Right lung (tissue), 5 donors: ENCODE measurements around the gene PCDHGB6. TPM values are rescaled to one million over a fixed set of nuclear protein-coding genes. Genes with fewer than 3 reads are reported as not detected.

Experiments used
- polyA plus RNA-seq, 5 donors: library from polyadenylated mRNA; unstranded; fragments of 120-200 nt; gene quantifications; one replicate each; pipeline versions ENCODE4 v1.2.1 to v1.2.3, GENCODE V29; 2013; ENCODE audit warnings: inconsistent platforms in 1 of 5, low replicate concordance in 1 of 5; ENCODE audit not compliant: insufficient read length in 5 of 5, insufficient read depth in 1 of 5

Gene PCDHGB6
- polyA plus RNA-seq, 5 donors = 6.4 to 9.3 (median 7.8) TPM

Other genes with a start within 250 kb of the PCDHGB6 start
- 1 to 10 TPM; 3.9 to 6.0 (median 4.7) TPM for gene PCDHB7, start 235.4 kb upstream of the PCDHGB6 start, polyA plus RNA-seq
- gene PCDHB8, start 230.2 kb upstream of the PCDHGB6 start, polyA plus RNA-seq = 1 to 10 TPM; 1.1 to 2.5 (median 2.2) TPM
- 1 to 10 TPM; 4.7 to 6.6 (median 4.9) TPM for gene PCDHB16, start 225.6 kb upstream of the PCDHGB6 start, polyA plus RNA-seq
- gene PCDHB9, start 220.9 kb upstream of the PCDHGB6 start, polyA plus RNA-seq = 1 to 10 TPM; 3.1 to 5.6 (median 4.0) TPM
- gene PCDHB10, start 215.7 kb upstream of the PCDHGB6 start, polyA plus RNA-seq = 1 to 10 TPM; 5.0 to 7.5 (median 6.9) TPM
- 1 to 10 TPM; 1.7 to 4.5 (median 3.3) TPM for gene PCDHB11, start 208.4 kb upstream of the PCDHGB6 start, polyA plus RNA-seq
- gene PCDHB12, start 199.3 kb upstream of the PCDHGB6 start, polyA plus RNA-seq = 1 to 10 TPM; 4.3 to 6.6 (median 5.4) TPM
- gene PCDHB13, start 194.1 kb upstream of the PCDHGB6 start, polyA plus RNA-seq = 1 to 10 TPM; 3.9 to 6.0 (median 5.0) TPM
- gene PCDHB14, start 184.7 kb upstream of the PCDHGB6 start, polyA plus RNA-seq = 10 to 100 TPM in 1 of 5 donors, 1 to 10 TPM in 4; 9.1 to 10.3 (median 9.3) TPM
- gene PCDHB15, start 162.6 kb upstream of the PCDHGB6 start, polyA plus RNA-seq = 10 to 100 TPM in 3 of 5 donors, 1 to 10 TPM in 2; 9.4 to 13.2 (median 10.2) TPM
- under 1 TPM; 0.08 to 0.26 (median 0.17) TPM for gene SLC25A2, start 104.0 kb upstream of the PCDHGB6 start, polyA plus RNA-seq
- 100 to 1,000 TPM; 124 to 151 (median 140) TPM for gene TAF7, start 87.2 kb upstream of the PCDHGB6 start, polyA plus RNA-seq
- gene PCDHGA1, start 77.5 kb upstream of the PCDHGB6 start, polyA plus RNA-seq = 1 to 10 TPM in 1 of 5 donors, under 1 TPM in 4; 0.50 to 1.0 (median 0.72) TPM
- 1 to 10 TPM; 3.0 to 7.3 (median 4.2) TPM for gene PCDHGA2, start 69.3 kb upstream of the PCDHGB6 start, polyA plus RNA-seq
- gene PCDHGA3, start 64.2 kb upstream of the PCDHGB6 start, polyA plus RNA-seq = 1 to 10 TPM; 2.0 to 3.9 (median 2.8) TPM
- gene PCDHGB1, start 57.9 kb upstream of the PCDHGB6 start, polyA plus RNA-seq = 1 to 10 TPM; 1.2 to 1.7 (median 1.7) TPM
- gene PCDHGA4, start 53.0 kb upstream of the PCDHGB6 start, polyA plus RNA-seq = 1 to 10 TPM; 1.9 to 3.3 (median 2.4) TPM
- 1 to 10 TPM; 4.0 to 6.0 (median 4.3) TPM for gene PCDHGB2, start 48.0 kb upstream of the PCDHGB6 start, polyA plus RNA-seq
- 1 to 10 TPM; 2.7 to 4.5 (median 3.7) TPM for gene PCDHGA5, start 43.9 kb upstream of the PCDHGB6 start, polyA plus RNA-seq
- gene PCDHGB3, start 37.8 kb upstream of the PCDHGB6 start, polyA plus RNA-seq = 1 to 10 TPM; 2.0 to 3.0 (median 2.5) TPM
- 1 to 10 TPM; 4.2 to 6.1 (median 4.6) TPM for gene PCDHGA6, start 34.1 kb upstream of the PCDHGB6 start, polyA plus RNA-seq
- gene PCDHGA7, start 25.3 kb upstream of the PCDHGB6 start, polyA plus RNA-seq = 1 to 10 TPM; 1.7 to 2.1 (median 1.9) TPM
- gene PCDHGB4, start 20.3 kb upstream of the PCDHGB6 start, polyA plus RNA-seq = 1 to 10 TPM; 3.1 to 5.0 (median 4.2) TPM
- gene PCDHGA8, start 15.4 kb upstream of the PCDHGB6 start, polyA plus RNA-seq = 1 to 10 TPM in 1 of 5 donors, under 1 TPM in 4; 0.50 to 1.1 (median 0.74) TPM
- 1 to 10 TPM; 6.8 to 8.5 (median 7.7) TPM for gene PCDHGB5, start 10.1 kb upstream of the PCDHGB6 start, polyA plus RNA-seq
- 1 to 10 TPM; 4.4 to 8.3 (median 5.7) TPM for gene PCDHGA9, start 5.2 kb upstream of the PCDHGB6 start, polyA plus RNA-seq
- gene PCDHGA10, start 5.0 kb downstream of the PCDHGB6 start, polyA plus RNA-seq = 1 to 10 TPM; 4.2 to 5.4 (median 4.5) TPM
- gene PCDHGB7, start 9.7 kb downstream of the PCDHGB6 start, polyA plus RNA-seq = 10 to 100 TPM; 13.1 to 15.2 (median 13.9) TPM
- gene PCDHGA11, start 13.0 kb downstream of the PCDHGB6 start, polyA plus RNA-seq = 1 to 10 TPM; 2.7 to 4.4 (median 3.2) TPM
- gene PCDHGA12, start 22.5 kb downstream of the PCDHGB6 start, polyA plus RNA-seq = 1 to 10 TPM; 2.3 to 4.3 (median 3.4) TPM
- gene PCDHGC3, start 67.9 kb downstream of the PCDHGB6 start, polyA plus RNA-seq = 100 to 1,000 TPM; 102 to 151 (median 113) TPM
- 1 to 10 TPM; 1.5 to 2.7 (median 1.7) TPM for gene PCDHGC4, start 77.0 kb downstream of the PCDHGB6 start, polyA plus RNA-seq
- gene PCDHGC5, start 81.1 kb downstream of the PCDHGB6 start, polyA plus RNA-seq = 1 to 10 TPM in 2 of 5 donors, under 1 TPM in 3; 0.76 to 1.2 (median 0.85) TPM
- 10 to 100 TPM; 43.3 to 54.3 (median 47.7) TPM for gene DIAPH1, start 211.0 kb downstream of the PCDHGB6 start, polyA plus RNA-seq
- gene HDAC3, start 228.8 kb downstream of the PCDHGB6 start, polyA plus RNA-seq = 100 to 1,000 TPM in 4 of 5 donors, 10 to 100 TPM in 1; 95.5 to 120 (median 106) TPM
- under 1 TPM; 0.16 to 0.58 (median 0.37) TPM for gene RELL2, start 229.0 kb downstream of the PCDHGB6 start, polyA plus RNA-seq
- 10 to 100 TPM; 18.7 to 26.5 (median 19.1) TPM for gene FCHSD1, start 243.4 kb downstream of the PCDHGB6 start, polyA plus RNA-seq